ENCODE data around the gene NFKB2. TPM values are rescaled to one million over a fixed set of nuclear protein-coding genes. Genes with fewer than 3 reads are reported as not detected.
A peak's percentile ranks its signal among the peaks of the same experiment; 100 is the strongest.

Gene NFKB2
- total RNA-seq, 2 experiments from 2014 or later = 121 to 122 TPM

DNA sequence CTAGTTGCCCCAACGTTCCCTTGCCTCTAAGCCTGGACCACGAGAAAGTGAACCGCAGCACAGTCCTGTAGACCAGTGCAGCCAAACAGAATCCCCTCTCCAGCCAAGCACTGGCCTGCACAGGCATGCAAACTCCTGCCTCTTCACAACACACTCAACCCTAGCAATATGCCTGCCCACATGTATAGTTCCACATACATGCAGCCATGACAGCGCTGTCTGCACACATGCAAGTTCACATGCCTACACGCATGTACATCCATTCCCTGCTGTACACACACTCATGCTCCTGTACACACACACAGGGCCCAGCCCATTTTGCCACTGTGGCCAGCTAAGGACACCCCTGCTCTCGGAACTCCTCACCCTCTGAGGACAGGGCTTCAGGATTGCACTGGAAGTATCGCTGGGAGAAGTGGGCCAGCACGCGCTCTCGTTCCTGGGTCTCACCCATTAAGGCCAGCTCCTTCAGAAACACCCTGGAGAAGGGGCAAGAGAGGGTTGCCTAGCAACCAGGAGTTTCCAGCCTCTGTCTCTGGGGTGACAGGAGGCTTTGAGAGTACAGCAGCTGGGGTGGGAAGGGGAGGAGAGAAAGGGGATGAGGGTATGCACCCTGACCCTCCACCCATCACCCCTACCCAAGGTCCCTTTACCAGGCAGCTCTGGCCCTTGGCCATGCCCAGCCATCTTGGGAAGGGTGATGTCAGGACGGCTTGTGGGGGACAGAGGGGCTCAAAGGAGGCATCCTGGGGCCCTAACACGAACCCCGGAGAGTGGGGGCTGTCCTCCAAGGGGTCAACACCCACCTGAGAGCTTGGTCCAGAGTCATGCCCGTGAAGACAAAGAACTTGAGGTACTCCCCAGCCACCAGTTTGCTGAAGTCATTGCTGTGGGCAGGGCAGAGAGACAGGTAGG, 16.1 kb downstream of the NFKB2 start:
- CTCF ChIA-PET = interaction anchor here (1.1 to 2.3 kb wide), 2 partner anchors 9 to 12 kb away, joined by 3 to 11 read pairs; no protein-coding TSS in a partner anchor
- DNase-seq = no peak
- Mint-ChIP-seq H3K4me3 (peak overlapping the region; percentile 43), H3K27me3 (peaks cover 46% of the 10 kb centered on the region), H3K4me1 (peaks cover 29% of the 10 kb centered on the region), H3K9me3 (no peaks in the 10 kb centered on the region), H3K36me3 (ENCODE audit: low read depth) (peaks cover 5% of the 10 kb centered on the region), H3K27ac (no peak overlapping the region)
- POLR2A ChIA-PET = interaction anchor here (1.1 to 3.0 kb wide), 4 partner anchors 9 to 17 kb away, joined by 4 to 18 read pairs (median 12); partner anchors contain the start of genes FBXL15 and NFKB2

DNA sequence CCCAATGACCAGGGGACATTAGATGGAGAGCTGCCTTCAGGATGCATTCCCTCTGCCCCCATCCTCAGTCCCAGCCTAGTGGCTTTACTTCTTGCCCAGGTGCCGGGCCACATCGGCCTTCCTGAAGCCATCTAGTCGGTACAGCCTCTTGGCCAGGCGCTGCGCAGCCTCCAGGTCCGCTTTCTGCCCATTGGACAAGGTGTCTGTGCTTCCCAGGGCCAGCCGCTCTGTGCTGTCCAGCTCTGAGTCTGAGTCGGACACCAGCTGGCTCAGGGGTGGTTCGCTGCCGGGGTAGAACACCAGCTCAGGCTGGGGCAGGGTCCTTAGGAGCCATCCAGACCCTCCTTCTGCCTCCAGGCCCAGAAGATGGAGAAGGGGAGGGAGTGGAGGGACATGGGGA, 16.8 kb downstream of the NFKB2 start:
- H3K36me3 Mint-ChIP-seq (ENCODE audit: low read depth) = peaks cover 5% of the 10 kb centered on the region
- CTCF ChIA-PET = interaction anchor here (2.3 kb wide), 1 partner anchor 13 kb away, joined by 11 read pairs; no protein-coding TSS in a partner anchor
- DNase-seq = no peak
- H3K9me3 Mint-ChIP-seq = no peaks in the 10 kb centered on the region
- peaks cover 45% of the 10 kb centered on the region for H3K27me3 Mint-ChIP-seq
- no peak overlapping the region for H3K4me3 Mint-ChIP-seq
- POLR2A ChIA-PET = interaction anchor here (1.3 to 3.0 kb wide), 4 partner anchors 9 to 39 kb away, joined by 4 to 14 read pairs (median 10); partner anchors contain the start of genes C10orf95 and NFKB2
- H3K4me1 Mint-ChIP-seq = peaks cover 29% of the 10 kb centered on the region
- H3K27ac Mint-ChIP-seq = no peak overlapping the region

DNA sequence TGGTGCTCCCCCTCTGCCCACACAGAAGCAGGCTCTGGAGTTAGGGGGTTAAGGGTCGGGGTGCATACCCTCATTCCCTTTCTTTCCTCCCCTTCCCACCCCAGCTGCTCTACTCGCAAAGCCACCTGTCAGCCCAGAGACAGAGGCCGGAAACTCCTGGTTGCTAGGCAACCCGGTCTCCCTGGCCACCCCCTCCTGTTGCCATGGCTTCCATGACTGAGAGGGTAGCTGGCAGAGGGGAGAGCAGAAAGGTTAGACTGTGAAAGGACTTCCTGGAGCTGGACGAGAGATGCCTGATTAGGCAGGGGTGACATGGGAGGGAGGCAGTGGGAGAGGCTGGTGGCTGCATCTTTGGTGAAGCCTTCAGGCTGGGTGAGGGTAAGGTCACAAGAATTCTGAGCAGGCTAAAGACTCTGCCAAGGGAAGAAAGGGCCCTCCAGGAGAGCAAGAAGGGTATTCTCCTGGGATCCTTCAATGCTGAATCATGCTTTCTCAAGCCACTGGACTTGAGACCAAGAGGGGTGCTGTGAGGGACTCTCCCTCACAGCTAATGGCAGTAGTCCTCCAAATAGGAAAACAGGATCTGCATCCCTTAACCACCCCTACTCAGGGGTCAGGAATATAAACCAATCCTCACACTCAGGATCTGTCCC, 17.7 kb downstream of the NFKB2 start:
- Mint-ChIP-seq H3K27ac (no peak overlapping the region), H3K4me1 (peaks cover 29% of the 10 kb centered on the region), H3K27me3 (peaks cover 46% of the 10 kb centered on the region), H3K9me3 (no peaks in the 10 kb centered on the region), H3K4me3 (no peak overlapping the region), H3K36me3 (ENCODE audit: low read depth) (peaks cover 5% of the 10 kb centered on the region)
- peak; percentile 49 for DNase-seq
- ChIA-PET POLR2A (interaction anchor here (1.0 to 3.0 kb wide), 5 partner anchors 8 to 38 kb away, joined by 3 to 14 read pairs (median 8); partner anchors contain the start of genes C10orf95 and NFKB2), CTCF (interaction anchor here (0.6 to 0.7 kb wide), 2 partner anchors 170 to 296 kb away, joined by 3 read pairs; no protein-coding TSS in a partner anchor)

DNA sequence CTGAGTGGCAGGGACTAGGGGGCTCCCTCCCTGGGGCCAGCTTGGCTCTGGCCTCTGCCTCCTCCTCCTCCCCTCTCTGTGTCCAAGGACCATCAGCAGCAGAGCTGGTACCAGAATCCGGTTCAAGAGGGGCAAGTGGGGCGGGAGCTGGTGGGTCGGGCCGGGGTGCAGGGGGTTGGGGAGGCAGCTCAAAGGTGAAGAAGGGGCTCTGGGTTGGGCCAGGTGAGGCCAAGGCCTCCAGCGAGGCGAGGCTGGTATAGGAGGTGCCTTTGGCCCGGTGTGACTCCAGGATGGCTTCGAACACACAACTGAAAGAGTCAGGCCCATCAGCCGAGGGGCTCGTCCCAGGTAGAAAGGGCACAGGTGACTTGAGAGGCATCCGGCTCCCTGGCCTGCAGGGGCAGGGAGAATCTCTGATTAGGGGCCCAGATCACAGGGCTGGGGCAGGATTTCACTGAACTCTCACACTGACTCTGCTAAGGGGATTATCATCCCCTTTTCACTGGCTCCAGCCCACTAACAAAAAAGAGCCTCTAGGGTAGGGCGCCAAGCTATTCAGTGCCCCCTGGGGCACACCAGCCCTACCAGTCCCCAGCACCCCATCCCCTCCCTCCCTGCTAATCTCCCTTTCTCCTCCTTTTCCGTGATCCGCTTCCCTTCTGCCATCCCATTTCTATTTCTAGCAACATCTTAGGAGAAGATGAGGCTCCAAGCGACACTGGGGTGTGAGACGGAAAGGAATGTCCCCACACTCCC, 18.5 kb downstream of the NFKB2 start:
- Mint-ChIP-seq H3K36me3 (ENCODE audit: low read depth) (peaks cover 5% of the 10 kb centered on the region), H3K27me3 (peaks cover 48% of the 10 kb centered on the region), H3K9me3 (no peaks in the 10 kb centered on the region), H3K4me1 (peaks cover 30% of the 10 kb centered on the region), H3K4me3 (no peak overlapping the region), H3K27ac (no peak overlapping the region)
- ChIA-PET CTCF (no interaction called here), POLR2A (interaction anchor here (1.0 to 3.0 kb wide), 5 partner anchors 8 to 37 kb away, joined by 3 to 14 read pairs (median 8); partner anchors contain the start of genes C10orf95 and NFKB2)
- no peak for DNase-seq

DNA sequence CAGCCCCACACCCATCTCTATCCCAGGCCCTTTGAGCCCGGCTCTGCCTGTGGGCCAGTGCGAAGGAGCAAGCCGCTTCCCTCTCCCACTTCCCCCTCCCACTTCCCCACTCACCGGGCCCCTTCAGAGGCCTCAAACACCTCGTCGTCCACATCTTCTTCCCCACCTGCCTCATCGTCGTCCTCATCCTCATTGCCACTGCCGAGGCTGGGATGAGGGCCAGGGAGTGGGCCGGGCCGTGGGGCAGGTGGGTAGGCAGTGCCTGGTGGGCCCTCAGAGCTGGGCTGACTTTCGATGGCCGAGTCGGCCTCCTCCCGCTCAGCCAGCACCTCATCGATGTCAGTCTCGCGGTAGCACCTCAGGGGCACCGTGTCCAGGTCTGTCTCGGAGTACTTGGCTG, 19.2 kb downstream of the NFKB2 start:
- peaks cover 34% of the 10 kb centered on the region for H3K4me1 Mint-ChIP-seq
- peaks cover 44% of the 10 kb centered on the region for H3K27me3 Mint-ChIP-seq
- H3K27ac Mint-ChIP-seq = no peak overlapping the region
- no peak for DNase-seq
- H3K36me3 Mint-ChIP-seq (ENCODE audit: low read depth) = peaks cover 2% of the 10 kb centered on the region
- H3K4me3 Mint-ChIP-seq = no peak overlapping the region
- POLR2A ChIA-PET = interaction anchor here (1.0 to 3.0 kb wide), 3 partner anchors 7 to 20 kb away, joined by 3 to 14 read pairs (median 11); partner anchors contain the start of gene NFKB2
- CTCF ChIA-PET = interaction anchor here (1.2 to 1.7 kb wide), 3 partner anchors 11 to 185 kb away, joined by 3 to 8 read pairs (median 5); no protein-coding TSS in a partner anchor
- no peaks in the 10 kb centered on the region for H3K9me3 Mint-ChIP-seq

DNA sequence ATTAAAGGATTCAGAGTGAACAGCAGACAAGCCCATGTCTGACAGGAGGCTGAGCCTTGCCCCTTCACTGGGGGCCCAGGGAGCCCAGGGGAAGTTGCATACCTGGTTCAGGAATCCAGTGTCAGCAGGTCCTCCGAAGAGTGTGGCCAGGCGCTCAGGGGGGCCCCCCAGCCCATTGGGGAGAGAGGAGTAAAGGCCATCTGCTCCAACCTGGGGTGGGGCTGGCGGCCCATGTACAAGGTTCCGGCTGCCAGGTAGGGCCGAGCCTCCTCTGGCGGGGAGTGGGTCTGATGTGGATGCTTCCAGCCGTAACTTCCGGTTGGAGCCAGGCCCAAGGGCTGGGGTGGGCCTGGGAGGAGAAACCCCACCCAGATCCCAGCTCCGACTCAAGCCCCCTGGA, 20.8 kb downstream of the NFKB2 start:
- H3K9me3 Mint-ChIP-seq = no peaks in the 10 kb centered on the region
- peaks cover 38% of the 10 kb centered on the region for H3K4me1 Mint-ChIP-seq
- no peak overlapping the region for H3K4me3 Mint-ChIP-seq
- no peak overlapping the region for H3K27ac Mint-ChIP-seq
- peaks cover 2% of the 10 kb centered on the region for H3K36me3 Mint-ChIP-seq (ENCODE audit: low read depth)
- DNase-seq = no peak
- peaks cover 31% of the 10 kb centered on the region for H3K27me3 Mint-ChIP-seq
- POLR2A ChIA-PET = no interaction called here
- CTCF ChIA-PET = interaction anchor here (1.7 kb wide), 1 partner anchor 186 kb away, joined by 5 read pairs; no protein-coding TSS in a partner anchor

DNA sequence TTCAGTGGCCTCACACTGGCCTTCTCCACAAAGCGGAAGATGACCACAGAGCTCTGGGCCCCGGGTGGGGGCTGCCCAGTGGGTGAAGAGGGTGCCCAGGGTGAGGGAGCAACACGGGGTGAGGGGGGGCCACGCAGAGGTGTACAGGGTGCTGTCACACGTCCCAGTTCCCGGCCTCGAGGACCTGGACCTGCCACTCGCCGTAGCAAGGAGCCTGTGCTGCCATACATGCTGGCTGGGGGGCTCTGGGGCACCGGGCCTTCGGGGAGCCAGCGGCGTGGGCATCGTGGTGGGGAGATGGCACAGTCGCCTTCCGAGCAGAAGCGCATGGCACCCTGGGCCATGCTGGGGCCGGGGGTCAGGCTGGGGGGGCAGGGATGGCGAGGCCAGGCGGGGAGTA, 21.2 kb downstream of the NFKB2 start:
- peaks cover 27% of the 10 kb centered on the region for H3K27me3 Mint-ChIP-seq
- no peaks in the 10 kb centered on the region for H3K9me3 Mint-ChIP-seq
- H3K27ac Mint-ChIP-seq = no peak overlapping the region
- peaks cover 36% of the 10 kb centered on the region for H3K4me1 Mint-ChIP-seq
- DNase-seq = no peak
- H3K4me3 Mint-ChIP-seq = no peak overlapping the region
- peaks cover 2% of the 10 kb centered on the region for H3K36me3 Mint-ChIP-seq (ENCODE audit: low read depth)
- ChIA-PET CTCF (no interaction called here), POLR2A (no interaction called here)

DNA sequence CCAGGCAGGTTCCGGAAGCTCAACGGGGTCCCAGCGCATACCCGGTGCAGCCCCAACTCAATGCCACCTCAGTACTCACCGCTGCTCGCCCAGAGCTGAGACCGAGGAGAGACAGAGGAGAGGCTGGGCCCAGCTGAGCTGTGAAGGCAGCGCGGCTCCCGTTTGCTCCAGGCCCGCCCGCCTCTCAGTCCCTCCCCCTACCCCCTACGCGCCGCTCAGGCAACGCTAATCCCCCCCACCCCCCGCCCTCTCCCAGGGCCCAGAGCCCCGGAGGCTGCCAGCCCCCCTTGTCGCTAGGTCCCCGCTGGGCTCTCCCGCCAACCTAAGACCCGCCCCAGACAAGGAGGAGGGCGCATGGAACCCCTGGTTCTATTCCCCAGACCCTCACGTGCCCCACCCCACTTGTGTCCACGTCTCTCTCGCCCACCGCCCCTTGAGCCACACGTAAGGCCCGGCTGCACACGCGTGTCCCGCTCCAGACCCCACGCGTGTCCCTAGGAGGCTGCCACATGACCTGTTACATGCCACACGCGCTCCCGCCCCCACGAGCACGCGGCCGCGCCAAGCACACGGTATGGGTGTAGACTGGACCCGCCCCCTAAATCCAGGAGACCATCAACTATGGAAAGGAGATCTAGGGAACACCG, 23.2 kb downstream of the NFKB2 start, which contains the start of gene PSD:
TSS of gene PSD (minus strand) at position 164 of the 647 bp plus-strand sequence. CDS start 1,747 bp downstream, outside the sequence.
- POLR2A ChIA-PET = interaction anchor here (1.1 kb wide), 1 partner anchor 13 kb away, joined by 3 read pairs; the partner anchor contains the start of gene CUEDC2
- H3K27me3 Mint-ChIP-seq = peaks cover 24% of the 10 kb centered on the region
- DNase-seq = no peak
- H3K4me3 Mint-ChIP-seq = peak within 1 kb of the TSS; percentile 87
- H3K9me3 Mint-ChIP-seq = no peaks in the 10 kb centered on the region
- H3K27ac Mint-ChIP-seq = no peak within 1 kb of the TSS
- CTCF ChIA-PET = no interaction called here
- peaks cover 9% of the 10 kb centered on the region for H3K36me3 Mint-ChIP-seq (ENCODE audit: low read depth)
- peaks cover 40% of the 10 kb centered on the region for H3K4me1 Mint-ChIP-seq

DNA sequence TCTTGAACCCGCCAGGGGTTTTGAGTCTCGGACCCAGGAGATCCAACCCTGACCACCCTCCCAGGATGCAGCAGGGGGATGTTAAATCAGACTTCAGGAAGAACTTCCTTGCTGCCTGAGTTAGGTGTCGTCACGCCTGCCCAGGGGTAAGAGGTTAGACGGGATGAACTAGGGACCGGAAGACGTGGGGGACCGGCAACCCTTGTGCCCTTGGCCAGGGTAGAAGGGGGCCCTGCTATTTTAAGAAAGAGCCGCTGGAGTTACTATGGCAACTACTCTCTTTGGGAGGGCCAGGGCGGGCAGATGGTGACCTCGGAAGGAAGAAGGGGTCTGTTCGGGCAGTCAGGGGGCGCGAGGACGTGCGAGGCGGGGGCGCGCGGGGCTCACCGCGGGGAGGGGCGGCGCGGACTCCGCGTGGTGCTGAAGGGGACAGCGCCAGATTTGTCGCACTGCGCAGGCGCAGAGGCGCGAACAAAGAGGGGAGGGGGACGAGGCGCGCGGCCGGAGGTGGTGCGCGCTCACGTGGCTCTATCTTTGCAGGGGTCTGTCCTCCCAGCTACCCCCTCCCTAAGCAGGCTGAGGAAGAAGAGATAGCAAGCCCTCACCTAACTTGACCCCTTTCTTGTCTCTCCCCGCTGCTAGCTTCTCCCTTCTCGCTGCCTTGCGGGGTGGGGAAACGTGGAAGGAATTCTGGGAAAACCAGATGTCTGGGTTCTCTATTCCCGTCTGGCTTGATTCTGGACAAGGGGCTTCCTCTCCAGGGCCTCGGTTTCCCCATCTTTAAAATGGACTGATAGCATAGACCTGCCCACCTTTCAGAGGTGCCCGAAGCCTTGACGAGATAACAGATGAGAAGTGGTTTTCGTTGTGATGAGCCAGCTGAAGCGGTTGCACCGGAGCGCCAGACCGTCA, 24.0 kb downstream of the NFKB2 start:
- POLR2A ChIA-PET = interaction anchor here (0.6 to 7.0 kb wide), 13 partner anchors 10 to 267 kb away, joined by 3 to 80 read pairs (median 18); partner anchors contain the start of genes C10orf95, CUEDC2, NFKB2 and NOLC1

DNA sequence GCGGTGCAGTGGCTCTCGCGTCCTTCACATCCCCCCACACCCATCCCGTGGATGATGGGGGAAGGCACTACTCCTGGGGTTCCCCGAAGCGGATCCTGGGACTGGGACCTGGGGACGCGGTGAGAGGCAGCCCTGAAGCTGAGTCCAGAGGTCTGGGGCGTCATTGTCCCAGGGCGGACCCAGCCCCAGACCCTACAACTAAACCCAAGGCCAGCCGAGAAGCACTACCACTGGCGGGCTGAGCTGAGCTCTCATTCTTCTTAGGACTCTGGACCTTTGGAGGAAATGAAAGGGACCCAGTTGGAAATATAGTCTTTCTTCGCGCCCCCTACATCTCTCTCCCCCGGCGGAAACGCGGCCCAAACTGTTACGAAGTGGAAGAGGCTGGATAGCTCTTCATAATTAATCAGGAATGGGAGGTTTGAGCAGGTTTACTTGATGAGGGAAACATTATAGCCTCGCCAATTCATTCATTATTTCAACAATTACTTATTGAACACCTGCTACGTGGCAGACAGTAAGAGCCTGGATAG, 24.7 kb downstream of the NFKB2 start:
- POLR2A ChIA-PET = interaction anchor here (0.5 to 7.0 kb wide), 19 partner anchors 10 to 268 kb away, joined by 3 to 80 read pairs (median 7); partner anchors contain the start of genes C10orf95, CUEDC2, GBF1 and NFKB2

More for the DNA sequence above, 24.0 kb downstream of the NFKB2 start:
- Mint-ChIP-seq H3K27ac (no peak overlapping the region), H3K27me3 (peaks cover 19% of the 10 kb centered on the region), H3K4me1 (peaks cover 40% of the 10 kb centered on the region), H3K36me3 (ENCODE audit: low read depth) (peaks cover 9% of the 10 kb centered on the region), H3K4me3 (peak overlapping the region; percentile 87), H3K9me3 (no peaks in the 10 kb centered on the region)
- CTCF ChIA-PET = interaction anchor here (0.7 to 6.6 kb wide), 12 partner anchors 9 to 250 kb away, joined by 3 to 58 read pairs (median 12); partner anchors contain the start of genes ACTR1A, C10orf95, CUEDC2 and SUFU
- DNase-seq = peak; percentile 77

More for the DNA sequence above, 24.7 kb downstream of the NFKB2 start:
- peaks cover 40% of the 10 kb centered on the region for H3K4me1 Mint-ChIP-seq
- H3K27me3 Mint-ChIP-seq = peaks cover 18% of the 10 kb centered on the region
- no peak for DNase-seq
- no peaks in the 10 kb centered on the region for H3K9me3 Mint-ChIP-seq
- H3K36me3 Mint-ChIP-seq (ENCODE audit: low read depth) = peaks cover 9% of the 10 kb centered on the region
- peak overlapping the region; percentile 87 for H3K4me3 Mint-ChIP-seq
- CTCF ChIA-PET = interaction anchor here (0.7 to 6.6 kb wide), 15 partner anchors 10 to 251 kb away, joined by 3 to 58 read pairs (median 7); partner anchors contain the start of genes ACTR1A, C10orf95, CUEDC2 and SUFU
- H3K27ac Mint-ChIP-seq = peak overlapping the region; percentile 90
